ENCODE data around the gene TLE1.
"Not testable (repeated sequence)": the region's sequence is repeated elsewhere in the genome, so short reads cannot be mapped to it uniquely, and the experiment has no call there.

TLE1 gene

DNA sequence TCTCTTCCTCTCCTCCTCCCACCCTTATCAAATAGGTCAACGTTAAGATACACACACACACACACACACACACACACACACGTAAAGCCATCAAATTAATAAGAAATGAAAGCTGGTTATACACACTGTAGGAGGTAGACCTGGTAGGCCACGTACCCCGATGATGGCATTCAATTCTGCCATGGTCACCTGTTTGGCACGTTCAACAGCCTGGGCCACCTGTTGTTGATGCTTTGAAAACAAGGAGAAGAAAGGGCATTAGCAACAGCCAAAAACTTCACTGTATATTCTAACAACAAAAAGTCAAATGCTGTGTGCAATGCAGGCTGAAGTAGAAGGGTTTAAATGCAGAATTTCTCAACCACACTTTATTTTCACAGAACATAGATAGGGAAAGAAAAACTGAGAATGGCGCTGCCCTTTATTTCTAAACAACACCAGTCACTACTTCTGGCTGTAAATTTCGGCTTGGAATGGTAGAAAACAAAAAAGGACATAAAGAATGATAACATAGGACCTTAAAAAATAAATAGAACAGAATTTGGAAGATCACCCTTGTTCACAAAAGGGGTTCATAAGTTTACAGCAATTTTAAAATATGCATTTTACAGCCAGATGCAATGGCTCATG lies 37.2 kb downstream of the TLE1 start:
- DNase-seq (ENCODE audit: low read depth in 2 of 2): no peak

DNA sequence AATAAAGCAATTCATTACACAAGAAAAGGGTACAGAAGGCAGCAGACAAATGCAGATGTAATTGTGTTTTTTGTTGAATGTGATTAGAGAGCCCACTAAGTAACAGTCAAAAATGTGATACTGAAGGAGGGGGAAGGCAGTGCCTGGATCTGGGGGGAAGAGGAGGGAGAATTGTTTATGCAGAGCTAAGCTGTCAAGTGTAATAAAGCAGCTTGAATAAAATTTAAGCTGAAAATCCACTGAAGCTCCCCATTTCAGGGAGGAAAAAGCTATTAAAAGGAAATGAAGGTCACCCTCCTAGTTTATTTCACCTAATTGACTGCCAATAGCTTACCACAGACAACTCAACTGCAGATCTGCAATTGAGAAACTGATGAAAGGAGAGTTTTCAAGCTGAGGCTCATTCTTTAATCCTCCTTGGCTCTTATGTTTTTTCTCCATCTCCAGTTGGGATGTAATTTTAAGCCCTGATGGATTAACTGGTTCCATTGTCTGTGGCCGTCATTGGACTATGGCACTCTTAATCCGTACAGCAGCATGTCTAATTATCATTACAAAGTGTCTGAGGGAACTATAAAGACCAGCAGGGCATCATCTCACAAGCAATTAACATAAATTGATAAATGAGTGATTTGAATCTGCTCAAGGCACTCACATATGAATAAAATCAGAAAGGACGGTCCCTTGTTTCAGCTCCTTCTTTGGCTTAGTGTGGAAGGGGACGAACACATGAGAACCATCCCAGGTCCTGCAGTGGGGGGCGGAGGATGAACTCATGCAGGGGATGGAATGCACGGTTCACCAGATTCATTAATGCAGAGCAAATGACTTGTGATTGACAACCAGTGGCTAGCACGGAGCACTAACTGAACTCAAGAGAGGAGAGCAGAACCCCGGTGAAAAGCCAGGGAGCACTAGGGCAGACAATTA lies 38.5 kb downstream of the TLE1 start:
- no peak for DNase-seq (ENCODE audit: low read depth in 2 of 2)

DNA sequence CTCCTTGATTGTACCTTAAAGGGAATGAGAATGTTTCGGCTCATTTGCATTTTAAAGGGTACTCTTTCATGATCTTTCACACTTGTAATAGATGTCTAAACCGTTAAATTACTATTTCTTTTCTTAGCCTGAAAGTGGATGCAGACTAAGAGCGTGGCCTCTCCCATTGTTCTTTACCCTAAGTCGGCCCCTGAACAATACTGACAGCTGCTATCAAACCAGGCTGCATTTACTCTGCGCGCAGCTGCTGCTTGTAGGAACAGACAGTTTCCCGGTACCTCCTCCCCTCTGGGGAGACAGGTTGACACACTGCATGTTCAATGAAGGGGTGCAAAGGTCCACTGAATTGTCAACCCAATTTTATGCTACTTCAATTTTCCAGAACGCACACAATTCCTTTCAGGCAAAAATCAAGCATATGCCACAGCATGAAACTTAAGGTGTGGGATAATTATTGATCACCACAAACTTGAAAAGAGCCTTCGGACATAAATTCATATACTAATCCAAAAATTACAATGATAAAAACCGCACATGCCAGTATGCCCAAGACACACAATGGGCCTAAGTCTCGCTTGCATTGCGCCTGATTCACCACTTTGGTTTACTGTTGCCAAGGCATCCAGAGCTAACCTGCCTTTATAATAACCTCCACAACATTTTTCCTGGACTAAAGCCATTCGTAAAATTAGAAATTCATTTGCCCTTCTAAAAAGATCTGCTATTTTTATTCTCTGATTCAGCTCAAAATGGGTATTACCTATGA lies 39.7 kb downstream of the TLE1 start:
- DNase-seq (ENCODE audit: low read depth in 2 of 2): no peak

DNA sequence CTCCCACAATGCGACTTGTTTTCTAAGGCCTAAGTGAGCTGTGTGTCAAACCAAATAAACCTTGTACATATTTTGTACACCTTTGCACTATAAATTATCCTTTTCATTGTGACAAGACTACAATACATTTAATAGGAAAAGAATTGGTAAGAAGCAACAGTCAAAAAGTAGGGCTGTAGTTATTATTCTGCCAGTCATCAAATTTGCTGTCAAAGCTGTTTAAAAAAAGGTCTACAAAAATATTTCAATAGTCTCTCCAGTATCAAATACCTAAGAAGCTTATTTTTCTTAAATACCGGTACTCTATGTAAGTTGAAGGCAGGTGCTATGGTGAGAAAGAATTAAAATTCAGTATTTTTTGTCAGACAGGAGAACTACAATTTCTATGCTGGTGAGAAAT lies 40.5 kb downstream of the TLE1 start:
- no peak for DNase-seq (ENCODE audit: low read depth in 2 of 2)

DNA sequence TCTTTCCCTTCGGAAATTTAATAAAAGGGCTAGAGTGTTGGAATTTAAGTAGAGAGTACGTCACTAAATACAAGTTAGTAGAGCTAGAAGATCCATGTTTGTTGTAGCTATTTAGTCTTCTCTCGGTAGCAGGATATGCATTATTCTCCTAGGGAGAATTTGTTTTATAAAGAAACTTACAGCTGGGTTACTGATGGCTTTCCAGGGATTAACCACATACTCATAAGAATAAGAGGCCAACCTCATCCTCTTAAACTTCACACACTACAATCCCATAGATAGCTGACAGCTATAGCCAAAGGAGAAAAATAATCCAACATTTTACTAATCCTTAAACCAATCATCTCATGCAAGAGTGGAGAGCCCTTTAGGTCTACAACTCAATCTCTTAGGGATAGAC lies 43.0 kb downstream of the TLE1 start:
- no peak for DNase-seq (ENCODE audit: low read depth in 2 of 2)

DNA sequence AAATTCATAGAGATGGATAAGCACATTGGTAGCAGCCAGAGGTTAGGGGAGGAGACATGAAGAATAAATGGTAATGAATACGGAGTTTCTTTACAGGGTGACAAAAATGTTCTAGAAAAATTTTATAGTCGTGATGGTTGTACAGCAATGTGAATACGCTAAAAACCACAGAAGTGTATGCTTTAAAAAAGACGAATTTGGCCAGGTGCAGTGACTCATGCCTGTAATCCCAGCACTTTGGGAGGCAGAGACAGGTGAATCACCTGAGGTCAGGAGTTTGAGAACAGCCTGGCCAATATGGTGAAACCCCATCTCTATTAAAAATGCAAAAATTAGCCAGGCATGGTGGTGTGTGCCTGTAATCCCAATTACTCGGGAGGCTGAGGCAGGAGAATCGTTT lies 44.8 kb downstream of the TLE1 start:
- DNase-seq (ENCODE audit: low read depth in 2 of 2): not testable (repeated sequence)

DNA sequence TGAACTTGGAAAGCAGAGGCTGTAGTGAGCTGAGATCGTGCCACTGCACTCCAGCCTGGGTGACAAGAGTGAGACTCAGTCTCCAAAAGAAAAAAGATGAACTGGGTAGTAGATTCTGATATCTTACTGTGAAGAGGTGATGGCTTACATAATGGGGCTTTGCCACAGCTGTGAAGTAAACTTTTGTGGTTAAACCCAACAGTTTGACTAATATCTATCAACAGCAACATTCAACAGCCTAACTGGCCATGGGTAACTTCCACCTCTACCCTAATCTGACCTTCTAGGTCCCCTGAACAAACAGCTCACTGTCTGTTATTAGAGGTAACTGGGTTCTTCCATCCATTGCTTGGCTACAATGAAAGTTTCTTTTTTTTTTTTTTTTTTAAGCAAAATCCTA lies 52.1 kb downstream of the TLE1 start:
- DNase-seq (ENCODE audit: low read depth in 2 of 2): no peak

DNA sequence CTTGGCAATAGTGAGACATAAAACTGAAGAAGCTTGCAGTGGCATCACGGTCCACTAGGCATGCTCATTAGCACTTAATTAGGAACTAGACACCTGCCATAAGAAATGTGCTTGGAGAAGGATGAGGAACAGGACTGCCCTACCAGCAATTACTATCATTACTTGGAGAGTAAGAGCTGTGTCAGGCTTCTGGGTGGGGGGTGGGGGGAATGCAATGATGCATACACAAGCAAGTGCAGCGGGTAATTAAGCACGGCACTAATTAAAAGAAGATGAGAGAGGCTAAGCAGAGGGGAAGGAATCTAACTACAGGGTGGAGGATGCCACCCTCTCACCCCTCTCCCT lies 53.1 kb downstream of the TLE1 start:
- DNase-seq (ENCODE audit: low read depth in 2 of 2): no peak

DNA sequence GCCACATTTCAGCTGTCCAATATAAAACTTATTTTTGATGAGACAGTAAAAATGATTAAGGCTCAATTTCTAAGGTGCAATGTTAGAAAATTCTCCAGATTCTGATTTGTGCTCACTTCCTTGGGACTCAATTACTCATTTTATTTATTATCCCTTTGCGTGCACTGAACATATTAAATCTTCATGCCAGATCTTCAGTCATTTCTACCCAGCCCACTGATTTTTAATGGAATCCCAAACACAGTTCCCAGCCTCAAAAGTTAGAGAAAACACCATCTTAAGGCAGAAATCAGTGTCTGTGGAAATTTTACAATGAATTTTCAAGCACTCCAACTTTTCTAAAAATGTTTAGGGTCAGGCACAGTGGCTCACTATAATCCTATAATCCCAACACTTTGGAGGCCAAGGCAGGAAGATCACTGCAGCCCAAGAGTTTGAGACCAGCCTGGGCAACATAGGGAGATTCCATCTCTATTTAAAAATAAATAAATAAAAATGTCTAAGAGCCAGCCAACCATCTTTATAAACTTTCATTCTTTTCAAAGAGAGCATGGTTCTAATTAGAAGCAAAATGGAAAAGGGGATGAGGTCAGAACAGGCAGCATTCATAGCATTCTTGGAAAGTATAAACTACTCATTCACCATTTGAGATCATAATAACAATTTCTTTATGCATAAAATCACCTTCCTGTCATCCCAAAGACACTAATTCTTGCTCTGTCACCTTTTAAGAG lies 53.7 kb downstream of the TLE1 start:
- DNase-seq (ENCODE audit: low read depth in 2 of 2): no peak

DNA sequence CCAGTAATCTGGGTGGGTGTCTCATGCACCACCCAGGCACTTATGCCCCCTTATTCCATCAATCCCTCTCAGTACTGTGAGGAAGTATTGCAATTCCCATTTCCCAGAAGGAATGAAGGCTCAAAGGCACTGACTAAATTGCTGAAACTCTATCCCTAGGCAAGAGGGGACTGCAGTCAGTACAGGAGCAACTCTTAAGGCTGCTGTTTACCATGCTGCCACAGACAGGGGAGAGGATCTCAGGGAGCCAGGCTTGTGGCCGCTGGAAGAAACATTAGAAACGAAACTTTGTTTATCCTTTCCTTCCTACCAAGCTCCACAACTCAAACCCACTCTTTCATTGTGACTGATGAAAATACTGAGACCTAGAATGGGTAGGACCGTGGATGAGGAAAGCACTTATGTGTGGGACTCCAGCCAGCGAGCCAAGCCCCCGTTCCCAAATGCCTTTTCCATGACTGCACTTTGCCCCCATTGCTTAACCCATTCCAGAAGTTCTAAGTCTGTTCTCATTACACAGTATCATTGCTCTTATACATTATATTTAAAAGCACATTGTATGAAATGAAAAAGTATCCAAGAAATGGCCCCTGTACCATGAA lies 54.3 kb downstream of the TLE1 start:
- no peak for DNase-seq (ENCODE audit: low read depth in 2 of 2)

DNA sequence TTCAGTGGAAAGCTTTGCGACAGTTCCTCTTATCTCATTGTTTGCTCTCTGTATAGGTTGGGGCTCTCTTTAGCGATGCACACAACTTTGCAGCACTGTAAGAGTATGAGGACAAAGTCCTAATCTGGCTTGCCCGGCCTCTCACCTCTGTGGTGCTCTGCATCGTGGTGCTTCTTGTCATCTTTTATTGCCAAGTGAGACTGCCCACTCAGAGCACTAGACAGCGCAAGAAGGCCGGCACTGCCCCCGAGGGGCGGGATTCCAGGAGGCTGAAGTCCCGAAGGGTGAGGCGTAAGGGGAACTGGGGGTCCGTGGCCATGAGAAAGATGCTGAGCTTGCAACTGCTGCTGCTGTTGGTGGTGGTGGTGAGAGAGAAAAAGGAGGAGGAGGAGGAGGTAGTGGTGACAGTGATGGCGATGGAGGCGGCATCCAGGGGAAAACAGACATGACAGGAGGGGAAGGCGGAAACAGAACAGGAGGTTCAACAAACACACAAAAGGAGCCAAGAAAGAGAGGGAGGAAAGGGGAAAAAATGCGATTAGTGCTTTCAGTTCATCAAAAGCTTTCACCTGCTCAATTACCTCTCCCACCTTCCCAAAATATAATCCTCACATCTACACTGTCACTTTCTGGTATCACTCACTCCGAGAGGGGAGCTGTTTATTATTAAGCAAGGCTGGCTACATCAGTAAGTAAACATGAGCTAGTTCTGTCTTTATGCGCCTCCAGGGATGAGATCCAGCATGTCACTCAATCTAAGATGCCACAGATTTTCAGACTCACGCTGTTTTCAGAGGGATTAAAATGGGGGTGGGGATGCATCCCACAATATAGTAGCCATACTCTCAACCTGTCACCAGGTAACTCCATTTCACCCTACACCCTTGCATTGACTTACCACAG lies 55.1 kb downstream of the TLE1 start:
- no peak for DNase-seq (ENCODE audit: low read depth in 2 of 2)

DNA sequence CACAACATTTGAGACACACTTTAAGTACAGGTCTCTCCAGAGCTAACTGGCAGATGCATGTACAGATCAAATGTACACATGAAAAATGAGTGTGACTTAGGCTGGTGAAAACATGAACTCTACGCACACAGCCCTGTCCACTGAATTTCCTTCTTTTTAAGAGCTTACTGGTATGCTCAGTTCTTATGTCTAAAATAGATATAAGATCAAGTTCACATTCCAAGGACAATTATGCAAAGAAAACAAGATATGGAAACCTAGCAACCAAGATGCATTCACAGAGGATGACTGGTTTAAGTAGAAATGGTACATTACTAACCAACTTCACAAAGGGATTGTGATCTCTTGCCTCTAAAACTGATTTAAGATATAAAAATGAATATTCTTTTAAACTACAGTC lies 56.7 kb downstream of the TLE1 start:
- DNase-seq (ENCODE audit: low read depth in 2 of 2): no peak

DNA sequence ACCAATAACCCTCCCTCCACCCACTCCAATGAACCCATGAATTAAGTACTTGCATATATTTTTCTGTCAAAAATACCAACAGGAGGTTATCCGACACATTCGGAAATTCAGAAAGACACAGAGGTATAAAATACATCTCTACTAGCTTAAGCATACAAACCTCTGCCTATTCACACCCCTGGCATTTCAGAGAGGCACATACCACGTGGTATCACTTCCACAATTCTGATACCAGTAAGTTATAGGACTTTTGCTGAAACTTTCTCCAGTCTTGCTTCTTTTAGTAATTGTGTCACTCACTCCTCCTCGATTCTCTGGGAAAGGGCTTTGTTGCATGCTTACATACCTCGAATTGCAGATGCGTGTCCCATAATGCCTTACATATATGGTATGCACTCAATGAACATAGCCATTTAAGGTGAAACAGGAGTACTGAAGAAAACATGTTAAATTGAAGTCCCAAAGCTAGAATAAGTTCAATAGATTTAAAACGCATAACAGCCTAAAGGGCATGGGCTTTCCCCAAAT lies 58.1 kb downstream of the TLE1 start:
- no peak for DNase-seq (ENCODE audit: low read depth in 2 of 2)

DNA sequence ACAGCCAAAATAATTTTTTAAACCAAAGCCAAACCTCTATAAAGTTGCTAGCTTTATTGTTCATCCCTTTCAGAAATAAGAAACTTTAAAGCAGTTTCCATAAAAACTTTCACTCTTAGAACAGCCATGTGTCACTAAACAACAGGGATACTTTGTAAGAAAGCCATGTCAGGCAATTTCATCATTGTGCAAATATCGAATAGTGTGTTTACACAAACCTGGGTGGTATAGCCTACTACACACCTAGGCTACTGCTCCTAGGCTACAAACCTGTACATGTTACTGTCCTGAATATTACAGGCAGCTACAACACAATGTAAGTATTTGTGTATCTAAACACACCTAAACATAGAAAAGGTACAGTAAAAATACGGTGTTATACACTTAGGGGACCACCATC lies 59.9 kb downstream of the TLE1 start:
- DNase-seq (ENCODE audit: low read depth in 2 of 2): no peak

DNA sequence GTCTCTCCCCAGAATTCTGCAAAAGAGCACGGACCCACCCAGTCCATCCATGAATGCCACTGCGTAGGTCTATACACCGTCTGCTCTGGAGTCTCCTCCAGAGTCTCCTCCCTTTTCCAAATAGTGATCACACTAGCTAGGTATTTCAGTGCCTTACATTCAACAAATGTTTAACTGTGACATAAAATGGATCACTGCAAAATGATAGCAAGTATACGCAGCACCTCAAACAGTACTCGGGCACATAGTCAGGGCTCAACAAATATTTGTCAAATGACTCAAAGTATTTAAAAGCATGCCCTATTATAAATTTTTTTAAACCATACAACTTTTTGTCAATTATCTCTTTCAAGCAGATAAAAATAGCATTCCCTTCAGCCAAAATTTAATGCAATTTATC lies 60.5 kb downstream of the TLE1 start:
- DNase-seq (ENCODE audit: low read depth in 2 of 2): no peak

DNA sequence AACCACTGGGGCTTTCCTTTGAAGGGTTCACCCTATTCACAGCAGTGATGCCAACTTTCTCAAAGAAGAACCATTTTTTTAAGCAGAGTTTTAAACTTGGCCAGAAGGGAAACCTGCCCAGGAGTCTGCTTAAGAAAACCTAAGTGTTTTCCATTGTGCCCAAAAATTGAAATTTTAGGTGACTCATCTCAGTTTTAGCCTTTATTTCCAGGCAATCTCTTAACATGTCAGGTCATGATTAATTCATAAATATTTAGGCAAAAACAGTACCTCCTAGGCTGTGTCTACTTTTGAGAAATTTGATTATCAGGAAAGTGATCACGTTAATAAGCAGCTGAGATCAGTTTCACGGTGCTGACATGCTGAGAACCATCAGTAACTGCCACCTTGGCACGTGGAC lies 61.9 kb downstream of the TLE1 start:
- no peak for DNase-seq (ENCODE audit: low read depth in 2 of 2)

DNA sequence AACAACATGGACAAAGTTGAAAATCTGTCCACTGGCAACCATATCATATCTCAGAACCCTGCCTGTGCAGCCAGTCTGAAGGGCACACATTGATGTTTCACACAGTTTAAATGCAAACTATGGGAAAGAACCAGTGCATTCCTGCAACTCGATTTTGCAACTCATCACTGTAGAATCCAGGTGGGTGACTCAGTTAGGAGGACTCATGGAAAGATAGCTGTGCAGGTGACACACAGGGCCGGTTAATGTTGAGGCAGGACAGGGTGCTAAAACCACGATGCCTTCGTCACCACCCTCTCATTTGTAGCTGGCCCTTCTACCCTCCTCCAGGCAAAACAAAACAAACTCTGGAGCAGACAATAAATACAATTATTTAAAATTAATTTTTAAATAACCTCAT lies 62.8 kb downstream of the TLE1 start:
- DNase-seq (ENCODE audit: low read depth in 2 of 2): no peak

DNA sequence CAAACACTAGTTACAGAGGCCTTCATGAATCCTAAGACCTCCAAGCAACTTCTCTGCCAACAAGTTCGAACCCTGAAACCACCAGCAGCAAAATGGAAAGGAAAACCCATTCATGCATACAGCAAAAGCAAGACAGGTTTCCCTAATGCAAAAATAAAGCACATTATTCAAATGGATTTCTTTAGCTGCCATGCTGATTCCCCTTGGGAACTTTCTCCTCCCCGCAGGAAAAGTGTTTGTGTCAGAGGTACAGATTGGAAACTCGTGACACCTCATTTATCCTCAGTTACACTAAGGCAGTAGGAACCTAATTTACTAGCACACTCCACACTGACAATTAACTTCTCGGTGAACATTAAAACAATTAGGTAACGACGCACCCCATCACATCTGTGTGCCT lies 63.4 kb downstream of the TLE1 start:
- no peak for DNase-seq (ENCODE audit: low read depth in 2 of 2)

DNA sequence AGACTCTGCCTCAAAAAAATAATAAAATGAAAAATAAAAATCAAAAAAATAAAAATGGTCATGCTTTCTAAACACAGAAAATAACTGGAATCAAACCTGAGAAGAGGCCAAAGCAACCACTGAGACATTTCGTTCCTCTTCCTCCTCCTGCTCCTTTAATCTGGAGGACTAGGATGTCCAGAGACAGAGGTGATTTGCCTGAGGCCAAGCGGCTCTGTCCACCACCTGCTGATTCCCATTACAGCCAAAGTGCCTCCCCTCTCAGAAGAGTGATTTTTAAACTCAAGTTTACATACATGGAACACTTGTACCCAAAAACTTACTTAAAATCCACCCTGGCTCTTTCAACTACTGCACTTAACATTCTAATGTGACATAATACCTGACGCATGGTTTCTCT lies 65.6 kb downstream of the TLE1 start:
- no peak for DNase-seq (ENCODE audit: low read depth in 2 of 2)

DNA sequence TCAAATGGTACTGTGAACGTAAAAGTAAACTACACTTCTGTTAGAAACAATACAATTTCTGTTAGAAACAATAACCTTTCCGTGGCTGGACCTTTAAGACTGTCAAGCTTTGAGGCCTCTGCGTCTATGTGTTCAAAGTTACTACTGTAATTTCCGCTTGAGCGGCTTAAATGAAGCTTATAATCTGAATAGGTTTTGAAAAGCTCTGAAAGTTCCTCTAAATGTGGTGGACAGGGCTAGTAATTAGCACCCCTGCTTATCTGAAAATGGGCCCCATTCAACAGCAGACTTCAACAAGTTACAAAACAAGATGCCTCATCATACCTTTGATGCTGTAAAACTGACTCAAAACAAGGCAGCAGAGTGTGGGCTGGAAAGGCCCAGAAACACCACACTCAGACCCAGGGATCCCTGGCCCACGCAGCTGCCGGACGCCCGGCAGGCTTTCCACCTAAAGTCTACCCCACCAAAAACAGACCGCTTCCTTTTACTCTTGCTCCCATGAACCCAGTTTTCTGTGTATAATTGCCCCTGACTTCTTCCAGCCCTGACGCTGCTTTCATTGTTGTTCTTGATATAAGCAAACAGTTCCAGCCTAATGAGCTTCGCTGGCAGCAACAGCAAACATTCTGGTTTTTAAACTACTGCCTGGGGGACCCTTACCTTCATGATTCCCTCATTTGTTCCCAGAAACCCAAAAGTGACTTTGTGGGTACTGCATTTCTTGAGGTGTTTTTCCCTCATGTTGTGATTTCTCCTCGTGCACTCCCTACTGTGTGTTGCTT lies 66.7 kb downstream of the TLE1 start:
- DNase-seq (ENCODE audit: low read depth in 2 of 2): no peak

All from stimulated activated CD8-positive, alpha-beta memory T cell treated with anti-CD3 and anti-CD28 coated beads, Interleukin-2, amount 100 ng/mL, for 48 hours (primary cell).